Measurements from ENCODE around the gene SCAND1. TPM values are rescaled to one million over a fixed set of nuclear protein-coding genes. Genes with fewer than 3 reads are reported as not detected.

Gene SCAND1
- total RNA-seq, 1 experiment from 2014 or later: 95.2 TPM

DNA sequence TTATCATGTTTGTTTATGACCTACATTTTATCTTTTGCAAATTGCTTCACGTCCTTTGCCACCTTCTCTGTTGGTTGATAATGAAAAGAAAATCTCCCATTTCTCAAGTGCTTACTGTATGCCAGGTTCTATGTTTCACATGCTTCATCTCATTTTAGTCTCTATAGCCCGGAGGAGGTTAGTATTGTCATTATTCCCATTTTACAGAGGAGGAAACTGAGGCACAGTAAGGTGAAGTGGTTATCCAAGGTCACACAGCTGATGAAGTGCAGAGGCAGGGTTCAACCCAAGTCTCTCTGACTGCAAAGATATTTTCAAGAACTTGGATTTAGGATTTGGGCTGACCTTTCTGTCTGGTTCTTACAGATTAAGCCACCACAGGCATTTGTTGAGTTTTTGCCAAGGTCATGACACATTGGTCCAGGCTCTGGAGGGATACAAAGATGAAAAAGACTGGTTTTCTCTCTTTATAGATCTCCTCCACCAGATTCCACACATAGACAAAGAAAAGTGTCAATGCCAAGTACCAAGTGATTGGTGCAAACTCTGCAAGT is 34.7 kb upstream of the SCAND1 start:
- no peaks in the 10 kb centered on the region for H3K9me3 ChIP-seq (ENCODE audit: low read depth, low read length, poor library complexity, severe bottlenecking)
- H3K36me3 ChIP-seq (ENCODE audit: insufficient read depth, low read length, poor library complexity, severe bottlenecking): no peaks in the 10 kb centered on the region
- ChIA-PET CTCF (interaction anchor here (0.7 kb wide), 1 partner anchor 533 kb away, joined by 3 read pairs; no protein-coding TSS in a partner anchor), POLR2A (ENCODE audit: low non-redundant PET) (no interaction called here)
- no peak for TF ChIP-seq EZH2 (IDR thresholded peaks at IDR 0.05; ENCODE audit: borderline replicate concordance, low read depth, low read length, poor library complexity, severe bottlenecking)
- TF ChIP-seq, protein P1, sequence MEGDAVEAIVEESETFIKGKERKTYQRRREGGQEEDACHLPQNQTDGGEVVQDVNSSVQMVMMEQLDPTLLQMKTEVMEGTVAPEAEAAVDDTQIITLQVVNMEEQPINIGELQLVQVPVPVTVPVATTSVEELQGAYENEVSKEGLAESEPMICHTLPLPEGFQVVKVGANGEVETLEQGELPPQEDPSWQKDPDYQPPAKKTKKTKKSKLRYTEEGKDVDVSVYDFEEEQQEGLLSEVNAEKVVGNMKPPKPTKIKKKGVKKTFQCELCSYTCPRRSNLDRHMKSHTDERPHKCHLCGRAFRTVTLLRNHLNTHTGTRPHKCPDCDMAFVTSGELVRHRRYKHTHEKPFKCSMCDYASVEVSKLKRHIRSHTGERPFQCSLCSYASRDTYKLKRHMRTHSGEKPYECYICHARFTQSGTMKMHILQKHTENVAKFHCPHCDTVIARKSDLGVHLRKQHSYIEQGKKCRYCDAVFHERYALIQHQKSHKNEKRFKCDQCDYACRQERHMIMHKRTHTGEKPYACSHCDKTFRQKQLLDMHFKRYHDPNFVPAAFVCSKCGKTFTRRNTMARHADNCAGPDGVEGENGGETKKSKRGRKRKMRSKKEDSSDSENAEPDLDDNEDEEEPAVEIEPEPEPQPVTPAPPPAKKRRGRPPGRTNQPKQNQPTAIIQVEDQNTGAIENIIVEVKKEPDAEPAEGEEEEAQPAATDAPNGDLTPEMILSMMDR (conservative IDR thresholded peaks at IDR 0.05; ENCODE audit: low read depth, low read length): no peak
- no peak overlapping the region for H3K4me3 ChIP-seq (ENCODE audit: low read depth, low read length, poor library complexity, severe bottlenecking)
- H3K27ac ChIP-seq (ENCODE audit: low read depth, low read length, poor library complexity, severe bottlenecking): no peak overlapping the region
- H3K27me3 ChIP-seq (replicated peaks; ENCODE audit: insufficient read depth, low read depth, low read length, poor library complexity): no peaks in the 10 kb centered on the region
- no TSS peak for BruUV-seq (replicated peaks)
- no peak for DNase-seq (ENCODE audit: low spot score)
- intact Hi-C loops (cut with micrococcal nuclease; ENCODE audit: unreplicated experiment): no loop called here
- no peaks in the 10 kb centered on the region for H3K4me1 ChIP-seq (ENCODE audit: insufficient read depth, low read length, poor library complexity, severe bottlenecking)

DNA sequence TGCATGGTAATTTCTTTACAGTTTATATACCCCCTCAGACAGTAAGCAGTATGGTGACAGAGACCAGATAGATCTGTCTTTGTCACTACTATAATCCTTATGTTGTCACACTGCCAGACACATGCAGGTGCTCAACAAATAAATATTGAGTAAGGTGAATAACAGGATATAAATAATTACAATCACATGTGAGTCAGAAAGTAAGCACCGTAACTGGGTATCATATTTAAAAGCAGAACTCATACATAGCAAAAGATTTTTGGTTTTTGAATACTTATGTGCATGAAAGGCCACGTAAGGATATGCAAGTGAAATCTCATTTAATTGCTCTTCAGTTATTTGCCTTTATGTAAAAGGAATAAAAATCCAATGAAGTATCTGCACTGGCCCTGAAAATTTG is 31.5 kb upstream of the SCAND1 start:
- H3K27me3 ChIP-seq (replicated peaks; ENCODE audit: insufficient read depth, low read depth, low read length, poor library complexity): no peaks in the 10 kb centered on the region
- H3K4me1 ChIP-seq (ENCODE audit: insufficient read depth, low read length, poor library complexity, severe bottlenecking): no peaks in the 10 kb centered on the region
- intact Hi-C loops (cut with micrococcal nuclease; ENCODE audit: unreplicated experiment): no loop called here
- ChIA-PET POLR2A (ENCODE audit: low non-redundant PET) (no interaction called here), CTCF (no interaction called here)
- H3K9me3 ChIP-seq (ENCODE audit: low read depth, low read length, poor library complexity, severe bottlenecking): no peaks in the 10 kb centered on the region
- no TSS peak for BruUV-seq (replicated peaks)
- H3K27ac ChIP-seq (ENCODE audit: low read depth, low read length, poor library complexity, severe bottlenecking): no peak overlapping the region
- no peak for DNase-seq (ENCODE audit: low spot score)
- no peak overlapping the region for H3K4me3 ChIP-seq (ENCODE audit: low read depth, low read length, poor library complexity, severe bottlenecking)
- H3K36me3 ChIP-seq (ENCODE audit: insufficient read depth, low read length, poor library complexity, severe bottlenecking): no peaks in the 10 kb centered on the region
- no peak for TF ChIP-seq EZH2 (IDR thresholded peaks at IDR 0.05; ENCODE audit: borderline replicate concordance, low read depth, low read length, poor library complexity, severe bottlenecking)
- TF ChIP-seq, protein P1 (conservative IDR thresholded peaks at IDR 0.05; ENCODE audit: low read depth, low read length): no peak

DNA sequence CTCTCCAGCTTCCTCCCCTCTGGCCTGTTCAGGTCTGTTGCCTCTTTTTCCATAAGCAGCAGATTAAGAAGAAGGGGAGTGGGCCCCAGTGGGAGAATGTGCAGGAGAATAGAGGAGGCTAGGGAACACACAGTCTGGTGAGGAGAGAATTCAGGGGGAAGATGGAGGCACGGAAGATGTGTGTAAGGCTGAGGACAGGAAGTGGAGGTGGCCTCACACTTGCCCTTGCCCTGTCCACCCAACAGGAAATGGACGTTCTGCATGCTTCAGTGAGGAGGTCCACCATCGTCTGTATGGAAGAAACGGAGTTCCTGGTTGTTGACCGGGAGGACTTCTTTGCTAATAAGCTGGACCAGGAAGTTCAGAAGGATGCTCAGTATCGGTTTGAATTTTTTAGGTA is 30.1 kb upstream of the SCAND1 start:
- H3K27me3 ChIP-seq (replicated peaks; ENCODE audit: insufficient read depth, low read depth, low read length, poor library complexity): no peaks in the 10 kb centered on the region
- intact Hi-C loops (cut with micrococcal nuclease; ENCODE audit: unreplicated experiment): no loop called here
- POLR2A ChIA-PET (ENCODE audit: low non-redundant PET): no interaction called here
- no peak overlapping the region for H3K4me3 ChIP-seq (ENCODE audit: low read depth, low read length, poor library complexity, severe bottlenecking)
- no peaks in the 10 kb centered on the region for H3K36me3 ChIP-seq (ENCODE audit: insufficient read depth, low read length, poor library complexity, severe bottlenecking)
- no peak overlapping the region for H3K27ac ChIP-seq (ENCODE audit: low read depth, low read length, poor library complexity, severe bottlenecking)
- H3K9me3 ChIP-seq (ENCODE audit: low read depth, low read length, poor library complexity, severe bottlenecking): no peaks in the 10 kb centered on the region
- TF ChIP-seq, protein P1 (conservative IDR thresholded peaks at IDR 0.05; ENCODE audit: low read depth, low read length): no peak
- no peak for TF ChIP-seq EZH2 (IDR thresholded peaks at IDR 0.05; ENCODE audit: borderline replicate concordance, low read depth, low read length, poor library complexity, severe bottlenecking)
- DNase-seq (ENCODE audit: low spot score): no peak
- no peaks in the 10 kb centered on the region for H3K4me1 ChIP-seq (ENCODE audit: insufficient read depth, low read length, poor library complexity, severe bottlenecking)
- no TSS peak for BruUV-seq (replicated peaks)
- CTCF ChIA-PET: no interaction called here

Measured in A673 (cell line).